Measurements from ENCODE around the gene ZNF729. TPM values are rescaled to one million over a fixed set of nuclear protein-coding genes. Genes with fewer than 3 reads are reported as not detected.

ZNF729 gene
- total RNA-seq, 1 experiment from 2014 or later, result not detected

DNA sequence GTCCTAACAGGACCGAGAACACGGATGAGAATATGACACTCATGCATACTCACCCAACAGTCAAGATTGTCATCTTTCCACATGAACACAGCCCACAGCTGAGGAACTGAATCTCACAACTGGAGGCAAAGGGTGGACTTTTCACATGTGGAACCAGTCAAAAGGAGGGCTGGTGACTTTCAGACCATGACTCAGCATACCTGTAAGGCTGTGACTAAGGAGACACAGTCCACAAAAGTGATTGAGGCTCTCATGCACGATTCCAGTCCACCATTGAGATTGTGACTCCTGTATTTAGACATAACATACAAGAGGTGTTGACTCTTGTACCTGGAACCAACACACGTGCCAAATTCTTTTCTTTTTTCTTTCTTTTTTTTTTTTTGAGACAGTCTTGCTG lies 40.0 kb downstream of the ZNF729 start:
- H3K9me3 ChIP-seq (ENCODE audit: low read length), result peaks cover 51% of the 10 kb centered on the region
- DNase-seq, result no peak
- H3K27ac ChIP-seq (ENCODE audit: low read length), result no peak overlapping the region
- no peaks in the 10 kb centered on the region for H3K4me1 ChIP-seq (ENCODE audit: low read length)
- H3K36me3 ChIP-seq (ENCODE audit: insufficient read depth, low read length), result no peaks in the 10 kb centered on the region
- no peaks in the 10 kb centered on the region for H4K20me1 ChIP-seq (ENCODE audit: insufficient read depth, low read depth, low read length)
- no peak overlapping the region for H3K4me2 ChIP-seq (ENCODE audit: low read depth, low read length, poor library complexity, severe bottlenecking)
- no peaks in the 10 kb centered on the region for H3K27me3 ChIP-seq (ENCODE audit: low read length)
- no peaks in the 10 kb centered on the region for H3K79me2 ChIP-seq (ENCODE audit: low read length)
- H3K9ac ChIP-seq (ENCODE audit: low read length), result no peak overlapping the region
- H3K9me2 ChIP-seq (replicated peaks; ENCODE audit: insufficient read depth, low read length), result no peaks in the 10 kb centered on the region
- no peak overlapping the region for H3K4me3 ChIP-seq (ENCODE audit: low read length)
- no peak overlapping the region for H2AFZ ChIP-seq (ENCODE audit: low read length)

DNA sequence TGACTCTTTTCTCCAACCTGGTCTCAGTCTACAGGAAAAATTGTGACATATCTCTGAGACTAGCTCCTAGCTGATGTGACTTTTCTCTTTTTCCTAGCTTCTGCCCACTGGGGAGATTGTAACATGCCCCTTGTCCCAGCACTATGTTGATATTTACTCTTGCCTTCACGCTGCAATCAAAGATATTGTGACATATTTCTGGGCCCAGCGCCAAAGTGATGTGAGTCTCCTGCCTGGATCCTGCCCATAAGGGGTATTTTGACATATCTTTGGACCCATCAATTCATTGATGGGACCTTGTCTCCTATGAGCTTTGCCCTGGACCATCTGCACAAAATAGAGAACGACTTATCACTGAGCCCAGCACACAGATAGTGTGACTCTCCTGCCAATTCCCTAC lies 41.1 kb downstream of the ZNF729 start:
- no peak overlapping the region for H2AFZ ChIP-seq (ENCODE audit: low read length)
- no peak overlapping the region for H3K9ac ChIP-seq (ENCODE audit: low read length)
- H4K20me1 ChIP-seq (ENCODE audit: insufficient read depth, low read depth, low read length), result no peaks in the 10 kb centered on the region
- H3K79me2 ChIP-seq (ENCODE audit: low read length), result no peaks in the 10 kb centered on the region
- DNase-seq, result no peak
- no peak overlapping the region for H3K27ac ChIP-seq (ENCODE audit: low read length)
- no peaks in the 10 kb centered on the region for H3K27me3 ChIP-seq (ENCODE audit: low read length)
- H3K4me2 ChIP-seq (ENCODE audit: low read depth, low read length, poor library complexity, severe bottlenecking), result no peak overlapping the region
- peaks cover 56% of the 10 kb centered on the region for H3K9me3 ChIP-seq (ENCODE audit: low read length)
- H3K36me3 ChIP-seq (ENCODE audit: insufficient read depth, low read length), result no peaks in the 10 kb centered on the region
- H3K9me2 ChIP-seq (replicated peaks; ENCODE audit: insufficient read depth, low read length), result no peaks in the 10 kb centered on the region
- H3K4me3 ChIP-seq (ENCODE audit: low read length), result no peak overlapping the region
- H3K4me1 ChIP-seq (ENCODE audit: low read length), result no peaks in the 10 kb centered on the region

DNA sequence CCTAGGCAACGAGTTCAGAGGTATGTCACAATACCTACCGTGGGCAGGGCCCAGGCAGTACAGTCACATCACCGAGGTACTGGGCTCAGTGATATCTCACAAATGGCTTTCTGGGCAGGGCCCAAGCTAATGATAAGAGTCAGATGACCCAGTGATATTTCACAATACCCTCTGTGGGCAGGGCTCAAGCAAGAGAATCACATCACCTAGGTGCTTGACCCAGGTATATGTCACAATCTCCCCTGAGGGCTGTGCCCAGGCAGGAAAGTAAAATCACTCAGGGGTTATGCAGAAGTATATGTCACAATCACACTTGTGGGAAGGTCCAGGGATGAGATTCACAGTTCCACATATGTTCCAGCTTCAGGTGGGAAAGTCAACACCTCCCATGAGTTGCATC lies 45.3 kb downstream of the ZNF729 start:
- Histone ChIP-seq H3K9me3 (ENCODE audit: low read length) (peaks cover 49% of the 10 kb centered on the region), H4K20me1 (ENCODE audit: insufficient read depth, low read depth, low read length) (no peaks in the 10 kb centered on the region), H3K9me2 (replicated peaks; ENCODE audit: insufficient read depth, low read length) (no peaks in the 10 kb centered on the region), H2AFZ (ENCODE audit: low read length) (no peak overlapping the region), H3K9ac (ENCODE audit: low read length) (no peak overlapping the region), H3K4me2 (ENCODE audit: low read depth, low read length, poor library complexity, severe bottlenecking) (no peak overlapping the region), H3K4me3 (ENCODE audit: low read length) (no peak overlapping the region), H3K79me2 (ENCODE audit: low read length) (no peaks in the 10 kb centered on the region), H3K4me1 (ENCODE audit: low read length) (no peaks in the 10 kb centered on the region), H3K36me3 (ENCODE audit: insufficient read depth, low read length) (no peaks in the 10 kb centered on the region), H3K27ac (ENCODE audit: low read length) (no peak overlapping the region), H3K27me3 (ENCODE audit: low read length) (no peaks in the 10 kb centered on the region)
- DNase-seq, result no peak

DNA sequence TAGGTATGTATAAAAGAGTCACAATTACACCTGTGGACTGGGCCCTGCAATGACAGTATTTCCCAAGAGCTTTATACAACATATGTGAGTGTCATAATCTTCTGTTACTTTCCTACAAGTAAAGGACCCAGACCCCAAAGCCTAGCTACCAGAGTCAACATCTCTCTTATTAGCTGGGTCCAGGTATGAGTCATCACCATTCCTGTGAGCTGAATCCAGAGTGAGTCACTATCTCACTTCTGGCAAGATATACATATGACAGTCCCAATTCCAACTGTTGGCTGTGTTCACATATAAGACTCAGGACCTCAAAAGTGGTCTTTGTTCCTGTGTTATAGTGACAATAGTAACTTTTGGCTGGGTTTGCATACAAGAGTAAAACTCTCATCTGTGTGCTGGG lies 46.7 kb downstream of the ZNF729 start:
- Histone ChIP-seq H2AFZ (ENCODE audit: low read length) (no peak overlapping the region), H3K9ac (ENCODE audit: low read length) (no peak overlapping the region), H3K9me3 (ENCODE audit: low read length) (peaks cover 47% of the 10 kb centered on the region), H3K79me2 (ENCODE audit: low read length) (no peaks in the 10 kb centered on the region), H4K20me1 (ENCODE audit: insufficient read depth, low read depth, low read length) (no peaks in the 10 kb centered on the region), H3K36me3 (ENCODE audit: insufficient read depth, low read length) (no peaks in the 10 kb centered on the region), H3K4me1 (ENCODE audit: low read length) (no peaks in the 10 kb centered on the region), H3K27me3 (ENCODE audit: low read length) (no peaks in the 10 kb centered on the region), H3K9me2 (replicated peaks; ENCODE audit: insufficient read depth, low read length) (no peaks in the 10 kb centered on the region), H3K4me2 (ENCODE audit: low read depth, low read length, poor library complexity, severe bottlenecking) (no peak overlapping the region), H3K27ac (ENCODE audit: low read length) (no peak overlapping the region), H3K4me3 (ENCODE audit: low read length) (no peak overlapping the region)
- no peak for DNase-seq

DNA sequence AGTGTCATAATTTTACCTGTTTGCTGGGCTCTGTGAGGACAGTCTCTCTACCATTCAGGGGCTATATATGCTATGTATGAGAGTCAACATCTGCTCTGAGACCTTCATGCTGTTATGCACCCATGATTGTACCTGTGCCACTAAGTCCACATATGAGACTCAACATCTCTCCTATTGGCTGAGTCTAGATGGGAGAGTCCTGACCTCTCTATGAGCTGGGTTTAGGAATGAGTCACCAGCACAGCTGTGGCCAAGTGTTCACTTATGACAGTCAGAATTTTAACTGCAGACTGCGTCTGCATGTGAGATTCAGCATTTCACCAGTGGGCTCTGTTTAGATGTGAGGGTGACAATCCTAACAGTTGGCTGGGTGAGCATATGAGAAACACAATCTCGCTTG lies 49.5 kb downstream of the ZNF729 start:
- Histone ChIP-seq H3K79me2 (ENCODE audit: low read length) (no peaks in the 10 kb centered on the region), H3K4me3 (ENCODE audit: low read length) (no peak overlapping the region), H2AFZ (ENCODE audit: low read length) (no peak overlapping the region), H3K4me2 (ENCODE audit: low read depth, low read length, poor library complexity, severe bottlenecking) (no peak overlapping the region), H3K9ac (ENCODE audit: low read length) (no peak overlapping the region), H3K27ac (ENCODE audit: low read length) (no peak overlapping the region), H3K9me2 (replicated peaks; ENCODE audit: insufficient read depth, low read length) (no peaks in the 10 kb centered on the region), H4K20me1 (ENCODE audit: insufficient read depth, low read depth, low read length) (no peaks in the 10 kb centered on the region), H3K9me3 (ENCODE audit: low read length) (peaks cover 28% of the 10 kb centered on the region), H3K27me3 (ENCODE audit: low read length) (no peaks in the 10 kb centered on the region), H3K4me1 (ENCODE audit: low read length) (no peaks in the 10 kb centered on the region), H3K36me3 (ENCODE audit: insufficient read depth, low read length) (no peaks in the 10 kb centered on the region)
- DNase-seq, result no peak

DNA sequence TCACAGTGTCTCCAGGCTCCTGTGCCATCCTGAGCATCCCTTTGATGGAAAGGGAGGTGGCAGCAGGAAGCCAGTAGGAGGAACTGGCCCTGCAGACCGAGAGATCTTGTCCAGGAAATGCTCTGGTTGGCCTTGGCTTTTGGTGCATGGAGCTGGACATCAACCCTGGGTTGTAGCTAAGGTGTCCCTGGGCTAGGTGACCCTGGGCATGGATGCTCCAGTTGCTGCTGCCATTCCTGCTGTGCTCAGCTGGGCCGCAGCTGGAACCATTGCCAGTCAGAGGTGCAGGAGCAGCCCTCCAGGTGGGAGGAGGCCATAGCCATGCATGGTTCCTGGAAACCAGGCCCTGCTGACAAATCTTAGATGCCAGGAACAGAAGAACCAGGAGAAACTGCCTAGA lies 68.4 kb downstream of the ZNF729 start:
- no peak overlapping the region for H3K4me3 ChIP-seq (ENCODE audit: low read length)
- H2AFZ ChIP-seq (ENCODE audit: low read length), result no peak overlapping the region
- DNase-seq, result no peak
- no peaks in the 10 kb centered on the region for H3K79me2 ChIP-seq (ENCODE audit: low read length)
- H3K4me2 ChIP-seq (ENCODE audit: low read depth, low read length, poor library complexity, severe bottlenecking), result no peak overlapping the region
- no peaks in the 10 kb centered on the region for H3K9me2 ChIP-seq (replicated peaks; ENCODE audit: insufficient read depth, low read length)
- no peaks in the 10 kb centered on the region for H3K36me3 ChIP-seq (ENCODE audit: insufficient read depth, low read length)
- H3K4me1 ChIP-seq (ENCODE audit: low read length), result no peaks in the 10 kb centered on the region
- H4K20me1 ChIP-seq (ENCODE audit: insufficient read depth, low read depth, low read length), result no peaks in the 10 kb centered on the region
- H3K9me3 ChIP-seq (ENCODE audit: low read length), result peaks cover 10% of the 10 kb centered on the region; the same call in 1 of the 2 replicates
- no peak overlapping the region for H3K9ac ChIP-seq (ENCODE audit: low read length)
- H3K27ac ChIP-seq (ENCODE audit: low read length), result no peak overlapping the region
- no peaks in the 10 kb centered on the region for H3K27me3 ChIP-seq (ENCODE audit: low read length)

Small RNA genes lying within 50 kb of the gene (small RNA-seq; reads per million reads assigned to genes)
- gene AC011494.1, result not detected

Other genes with a start within 250 kb of the ZNF729 start
- gene ZNF257, start 234.0 kb upstream of the ZNF729 start, total RNA-seq (2014; rRNA removed; shearing (Covaris generic); ENCODE audit: low replicate concordance), result 6.0 and 8.1 TPM in 2 replicates
- gene ZNF676, start 89.5 kb upstream of the ZNF729 start, total RNA-seq (2014; rRNA removed; shearing (Covaris generic); ENCODE audit: low replicate concordance), result not detected in 2 replicates
- not detected in 2 replicates for gene ZNF98, start 135.9 kb downstream of the ZNF729 start, total RNA-seq (2014; rRNA removed; shearing (Covaris generic); ENCODE audit: low replicate concordance)

All from Karpas-422 (cell line).